Superior temporal gyrus (tissue), 1 donor: Measurements from ENCODE around the gene CACNA1C.

ENCODE experiments used
- DNase-seq: peaks from one replicate; pipeline ENCODE4 v3.0.0-alpha.2; 2016; ENCODE audit errors: extremely low spot score

Gene CACNA1C

DNA sequence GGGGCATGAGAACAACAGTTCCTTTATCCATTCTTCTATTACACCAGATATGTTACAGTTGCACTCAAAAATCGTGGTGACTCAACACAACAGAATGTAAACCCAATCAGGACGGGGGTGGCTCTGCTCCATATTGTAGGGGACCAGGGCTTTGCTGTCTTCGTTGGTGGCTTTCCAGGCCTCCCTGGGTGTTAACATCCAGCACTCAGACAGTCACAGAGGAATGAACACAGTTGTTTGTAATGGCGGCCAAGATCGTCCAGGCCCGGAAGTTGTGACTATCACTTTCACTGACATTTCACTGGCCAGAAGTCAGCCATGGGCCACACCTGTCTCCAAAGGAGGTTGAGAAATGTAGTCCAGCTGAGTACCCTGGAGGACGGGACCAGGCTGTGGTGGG is 204.1 kb downstream of the CACNA1C start:
- DNase-seq: no peak

- DNase-seq: no peak
Measured at GRCh38 chr12:2258025-2258424, 205.2 kb downstream of the CACNA1C start.

DNA sequence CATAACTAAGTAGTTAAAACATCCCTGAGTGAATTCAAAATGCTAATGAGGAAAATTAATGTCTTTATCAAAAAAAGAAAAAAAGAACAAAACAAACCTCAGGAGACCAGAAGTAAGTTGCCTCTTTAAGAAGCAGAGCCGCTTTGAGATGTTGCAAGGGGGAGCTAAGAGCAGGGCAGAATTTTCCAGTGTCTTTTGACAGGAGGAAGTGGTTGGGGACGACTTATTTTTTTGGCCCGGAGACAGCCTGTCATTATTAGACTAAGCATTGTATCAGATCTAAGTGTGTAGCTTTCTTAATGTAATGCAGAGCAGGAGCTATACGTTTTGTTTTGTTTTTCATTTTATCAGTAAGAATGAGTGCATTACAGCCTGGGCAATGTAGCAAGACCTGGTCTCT is 206.6 kb downstream of the CACNA1C start:
- DNase-seq: no peak

DNA sequence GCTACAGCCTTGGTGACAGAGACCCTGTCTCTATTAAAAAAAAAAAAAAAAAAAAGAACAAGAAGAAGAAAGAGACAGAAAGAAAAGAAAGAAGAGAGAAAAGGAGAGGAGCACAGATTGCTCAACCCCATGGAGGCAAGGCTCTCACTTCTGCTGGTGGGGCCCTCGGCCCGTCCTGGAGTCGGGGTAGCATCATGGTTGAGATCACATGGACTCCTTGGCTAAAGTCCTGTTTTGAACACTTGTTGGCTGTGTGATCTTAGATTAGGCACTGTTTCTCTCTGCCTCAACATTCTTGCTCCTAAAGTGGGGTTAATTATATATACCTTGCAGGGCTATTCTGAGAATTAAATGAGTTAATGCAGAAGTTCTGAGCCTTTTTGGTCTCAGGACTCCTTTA is 207.7 kb downstream of the CACNA1C start:
- no peak for DNase-seq

- DNase-seq: no peak
Measured at GRCh38 chr12:2261708-2262107, 208.9 kb downstream of the CACNA1C start.

GRCh38 chr12:2262449-2262848 is 209.7 kb downstream of the CACNA1C start:
- no peak for DNase-seq

- DNase-seq: no peak
Measured at GRCh38 chr12:2263901-2264300, 211.1 kb downstream of the CACNA1C start.

GRCh38 chr12:2264651-2265232 is 212.0 kb downstream of the CACNA1C start:
- DNase-seq: no peak

DNA sequence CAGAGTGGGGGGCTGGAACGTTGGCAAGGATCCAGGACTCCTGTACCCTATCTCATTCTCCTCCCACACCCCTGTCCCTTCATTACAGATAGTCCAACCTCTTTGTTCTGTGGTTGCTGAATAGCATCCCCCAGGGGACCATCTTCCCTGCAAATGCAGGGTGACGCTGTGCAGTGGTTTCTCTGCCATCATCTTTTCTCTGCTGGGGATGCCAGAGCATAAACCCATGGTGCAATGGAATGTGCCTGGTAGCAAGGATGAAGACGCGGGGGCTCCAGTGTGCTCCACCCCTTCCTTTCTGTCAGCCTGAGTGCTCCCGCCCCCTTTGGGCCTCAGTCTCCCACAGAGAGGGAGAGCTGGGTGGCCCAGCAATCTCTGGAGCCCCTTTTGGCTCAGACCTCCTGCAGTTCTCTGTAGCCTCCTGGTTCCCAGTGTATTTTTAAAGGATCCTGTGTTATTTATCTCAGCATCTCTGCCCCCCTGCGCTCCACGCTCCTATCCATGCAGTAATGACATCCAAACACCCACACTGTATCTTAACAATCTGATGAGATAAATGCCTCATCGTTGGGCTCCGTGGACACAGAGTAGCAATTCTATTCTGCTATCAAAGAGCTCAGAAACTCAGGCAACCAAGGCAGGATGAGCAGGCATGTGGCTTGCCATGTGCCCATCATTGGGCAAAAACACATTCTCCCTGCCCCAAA is 212.8 kb downstream of the CACNA1C start:
- no peak for DNase-seq

- no peak for DNase-seq
Measured at GRCh38 chr12:2266666-2267620, 214.2 kb downstream of the CACNA1C start.

DNA sequence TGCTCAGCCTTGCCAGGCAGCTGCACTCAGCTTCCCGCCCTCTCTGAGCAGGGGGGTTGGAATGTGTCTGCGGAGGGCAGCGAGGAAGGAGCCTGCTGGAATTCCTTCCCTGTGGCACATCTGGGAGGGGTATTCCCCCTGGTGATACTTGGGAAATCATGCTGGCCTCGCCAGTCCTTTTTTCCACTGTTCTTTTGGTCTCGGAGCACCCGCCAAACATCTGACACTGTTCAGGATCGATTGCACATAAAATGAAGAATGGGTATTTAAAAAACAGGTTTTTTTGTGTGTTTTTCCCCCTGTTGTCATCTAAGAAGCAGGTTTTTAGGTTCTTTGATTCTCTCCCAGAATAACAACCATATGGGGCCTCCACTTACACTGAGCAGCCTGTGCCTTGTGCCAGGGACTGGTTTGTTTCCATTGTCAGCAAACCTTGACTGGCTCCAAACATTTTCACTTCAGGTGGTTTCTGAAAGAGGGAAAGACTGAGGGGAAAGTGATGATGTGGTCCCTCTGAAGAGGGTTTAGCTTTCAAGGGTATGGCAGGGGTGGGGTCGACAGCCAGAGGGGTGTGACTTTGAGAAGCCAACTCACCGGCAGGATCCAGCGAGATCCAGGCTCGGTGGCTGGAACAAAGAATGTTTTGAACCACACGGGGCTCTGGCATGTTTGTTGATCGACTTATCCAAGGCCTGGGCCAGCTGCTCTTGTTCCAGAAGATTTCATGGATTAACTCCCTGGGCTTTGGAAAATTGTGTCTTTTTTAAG is 215.1 kb downstream of the CACNA1C start:
- no peak for DNase-seq

DNA sequence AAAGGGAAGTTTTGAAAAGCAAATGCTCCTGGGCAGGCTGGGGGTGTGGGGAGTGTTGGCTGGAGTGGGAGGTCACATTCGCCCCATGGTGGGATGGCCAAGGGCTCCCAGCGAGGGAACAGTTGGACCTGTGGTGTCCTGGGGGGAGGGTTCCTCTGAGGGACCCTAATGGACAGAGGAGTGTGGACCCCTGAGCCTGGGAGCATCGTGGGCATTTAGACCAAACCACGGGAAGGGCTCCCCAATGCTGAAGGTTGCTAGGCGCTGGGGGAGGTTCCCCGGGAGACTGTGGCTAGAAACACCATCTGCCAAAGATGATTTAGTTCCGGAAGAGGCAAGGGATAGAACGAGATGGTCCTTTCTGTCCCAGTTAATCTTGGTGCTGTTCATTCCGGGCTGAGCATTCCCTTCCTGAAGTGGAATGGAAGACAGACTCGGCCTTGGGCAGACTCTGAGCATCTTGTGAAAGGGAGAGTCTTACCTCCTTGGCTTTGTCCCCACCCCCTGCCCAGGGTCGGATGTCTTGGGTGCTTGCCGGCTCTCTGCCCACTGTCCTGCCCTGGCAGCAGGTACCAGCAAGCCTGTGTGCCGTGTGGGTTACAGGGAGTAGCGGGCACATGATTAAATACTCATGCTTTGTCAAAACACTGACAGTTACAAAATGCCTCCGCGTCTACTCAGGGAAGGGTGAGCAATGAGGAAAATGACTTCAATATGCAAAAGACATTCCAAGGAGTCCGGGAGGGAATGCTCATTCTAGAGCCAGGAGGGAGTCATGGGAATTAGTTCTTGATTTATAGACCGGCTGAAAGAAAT is 215.9 kb downstream of the CACNA1C start:
- no peak for DNase-seq

DNA sequence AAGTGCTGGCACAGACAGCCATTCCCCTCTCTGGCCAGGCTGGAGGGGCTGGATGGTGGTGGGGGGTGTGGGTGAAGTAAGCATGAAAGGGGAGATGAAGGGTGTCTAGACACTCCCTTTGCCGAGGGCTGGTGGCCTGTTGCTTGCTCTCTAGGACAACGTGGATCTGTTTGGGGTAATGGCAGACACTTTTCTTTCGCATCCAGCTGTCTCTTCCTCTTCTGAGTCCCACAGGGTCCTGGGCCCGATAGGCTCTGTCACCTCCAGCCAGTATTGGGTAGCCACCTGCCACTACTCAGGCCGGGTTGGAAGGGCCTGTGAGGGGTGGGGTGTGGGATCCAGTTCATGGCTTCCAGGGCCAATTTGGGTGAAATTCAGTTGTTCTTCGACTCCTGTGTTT is 218.1 kb downstream of the CACNA1C start:
- no peak for DNase-seq

DNA sequence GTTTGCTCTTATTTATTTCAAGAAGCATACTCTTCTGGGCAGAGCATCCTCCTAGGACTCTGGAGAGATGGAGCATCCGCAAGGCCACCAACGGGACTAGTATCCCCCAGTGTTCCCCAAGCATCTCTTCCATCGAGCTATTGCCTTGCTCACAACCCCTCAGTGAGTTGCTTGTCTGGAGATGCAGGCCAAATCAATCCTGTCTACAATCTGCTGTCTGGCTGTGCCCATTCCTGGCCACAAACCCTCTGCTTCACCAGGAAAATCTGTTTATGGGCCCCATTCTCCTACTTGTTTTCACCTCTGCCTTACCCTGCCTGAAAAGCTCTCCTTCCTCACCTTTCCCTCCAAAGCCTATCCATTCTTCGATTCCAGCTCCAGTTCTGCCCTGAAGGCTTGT is 219.2 kb downstream of the CACNA1C start:
- DNase-seq: no peak

DNA sequence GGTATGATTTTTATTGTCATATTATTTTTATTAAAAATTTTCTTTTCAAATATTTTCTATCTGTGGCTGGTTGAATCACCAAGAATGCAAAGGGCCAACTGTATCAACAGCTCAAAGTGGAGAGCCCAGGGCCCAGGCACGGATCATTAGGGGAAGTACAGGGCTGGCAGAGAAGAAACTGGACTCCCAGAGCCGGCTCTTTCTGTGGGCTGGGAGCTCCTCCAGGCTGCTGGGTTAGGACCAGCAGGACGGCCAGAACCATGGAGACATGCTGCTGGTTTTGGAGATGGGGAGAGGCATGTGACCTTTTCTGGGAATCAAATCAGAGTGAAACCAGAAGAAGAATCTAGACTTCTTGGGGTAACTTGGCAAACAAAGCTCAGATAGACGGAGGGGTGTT is 220.5 kb downstream of the CACNA1C start:
- DNase-seq: no peak

DNA sequence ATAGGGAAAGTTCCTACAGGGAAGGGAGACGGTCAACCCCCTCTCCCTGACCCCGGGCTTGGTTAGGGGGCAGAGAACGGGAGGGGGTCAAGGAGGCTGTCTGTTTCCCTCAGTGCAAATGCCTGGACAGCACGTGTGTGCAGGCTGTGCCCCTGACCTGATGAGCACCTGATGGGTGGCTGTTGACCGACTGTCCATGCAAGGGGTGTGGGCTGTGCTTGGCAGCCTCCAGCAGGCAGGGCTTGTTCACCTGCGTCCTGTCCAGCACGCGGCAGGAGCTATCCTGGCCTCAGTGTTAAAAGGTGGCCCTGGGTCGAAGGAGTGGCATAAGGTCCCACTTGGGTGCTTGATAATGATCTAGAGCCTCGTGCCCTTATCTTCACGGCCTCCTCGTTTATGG is 221.0 kb downstream of the CACNA1C start:
- no peak for DNase-seq

GRCh38 chr12:2274733-2275132 is 221.9 kb downstream of the CACNA1C start:
- no peak for DNase-seq

DNA sequence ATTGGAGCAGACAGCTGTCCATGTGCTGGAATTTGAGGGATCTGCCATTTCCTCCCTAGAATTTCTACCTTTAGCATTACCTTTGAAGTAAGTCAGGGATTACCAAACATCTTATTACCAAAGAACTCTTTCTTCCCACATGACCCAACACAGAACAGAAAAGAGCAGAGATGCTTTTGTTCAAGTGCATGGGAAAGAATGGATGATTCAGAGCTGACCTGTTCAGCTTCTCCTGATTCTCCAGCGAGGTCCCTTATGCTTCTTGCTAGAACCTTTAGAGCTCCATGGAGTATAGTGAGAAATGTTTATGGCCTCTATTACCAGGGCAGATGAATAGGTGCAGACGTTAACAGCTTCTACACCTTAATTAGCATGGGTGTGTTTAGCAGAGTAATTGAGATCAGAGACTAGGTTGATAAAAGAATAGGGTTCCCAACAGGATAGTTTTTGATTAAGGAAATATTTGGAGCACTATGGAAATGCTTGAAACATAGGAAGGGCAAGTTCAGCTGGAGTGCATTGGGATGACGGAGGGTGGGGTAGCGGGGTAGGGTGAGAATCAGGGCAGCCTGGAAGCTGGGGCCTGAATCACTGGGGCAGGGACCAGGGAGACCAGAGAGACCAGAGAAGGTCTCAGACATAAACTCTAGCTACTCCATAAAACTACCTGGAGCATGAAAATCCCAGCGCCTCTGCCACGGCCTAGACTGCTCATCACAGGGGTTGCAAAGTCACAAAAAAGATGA is 223.7 kb downstream of the CACNA1C start:
- DNase-seq: no peak

DNA sequence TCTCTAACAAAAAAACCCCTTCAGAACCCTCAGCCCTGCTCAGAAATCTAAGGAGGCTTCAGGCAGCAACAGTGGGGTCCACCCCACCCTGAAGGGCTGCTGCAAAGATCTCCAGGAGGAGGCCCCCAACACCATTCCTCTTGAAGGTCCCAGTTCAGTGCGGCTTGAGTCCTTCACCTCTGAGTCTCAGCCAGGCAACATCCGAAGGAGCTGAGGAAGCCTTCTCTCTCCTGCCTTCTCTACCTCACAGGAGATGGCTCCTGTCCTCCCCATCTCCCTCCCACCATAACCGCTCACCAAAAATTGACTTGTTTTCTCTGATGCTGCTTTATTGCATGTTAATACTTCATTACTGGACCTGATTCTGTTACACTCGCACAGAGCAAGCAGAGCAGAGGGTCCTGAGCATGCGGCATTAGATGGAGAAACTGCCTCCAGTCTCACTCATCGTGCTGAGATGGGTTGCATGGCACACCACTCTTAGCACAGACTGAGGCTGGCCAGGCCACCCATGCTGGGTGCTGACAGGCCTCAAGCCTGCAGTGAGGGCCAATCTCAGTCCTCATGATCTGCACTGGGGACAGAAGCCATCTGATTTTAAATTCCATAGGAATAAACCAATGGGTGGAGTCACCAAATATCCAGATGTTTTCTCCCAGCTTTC is 224.8 kb downstream of the CACNA1C start:
- no peak for DNase-seq

- DNase-seq: no peak
Measured at GRCh38 chr12:2281446-2281845, 228.7 kb downstream of the CACNA1C start.
